ENCODE data around the gene MADD. TPM values are rescaled to one million over a fixed set of nuclear protein-coding genes. Genes with fewer than 3 reads are reported as not detected.

Gene MADD
- total and polyA plus RNA-seq, 2 experiments from 2014 or later, result 13.4 to 43.8 TPM

GRCh38 chr11:47285969-47286770, 16.2 kb downstream of the MADD start:
- H3K9me3 Mint-ChIP-seq, result no peaks in the 10 kb centered on the region
- no peak overlapping the region for H3K4me3 Mint-ChIP-seq
- H3K27me3 ChIP-seq (ENCODE audit: insufficient read depth), result no peaks in the 10 kb centered on the region
- peaks cover 2% of the 10 kb centered on the region; the same call in 2 of the 3 replicates for H3K4me1 Mint-ChIP-seq
- H3K36me3 Mint-ChIP-seq (ENCODE audit: low read depth), result peaks cover 79% of the 10 kb centered on the region
- ATAC-seq (no peak), DNase-seq (ENCODE audit: low spot score) (no peak)
- no peaks in the 10 kb centered on the region for H3K4me1 ChIP-seq (ENCODE audit: insufficient read depth)
- no peaks in the 10 kb centered on the region for H3F3A ChIP-seq (replicated peaks; ENCODE audit: low read depth)
- no peak overlapping the region for H3K27ac Mint-ChIP-seq
- H3K27ac ChIP-seq (ENCODE audit: low read depth), result no peak overlapping the region
- H2AFZ ChIP-seq, result no peak overlapping the region
- no peak for TF ChIP-seq ZNF462 (CRISPR knock-in tag; IDR thresholded peaks at IDR 0.05)
- no peak for TF ChIP-seq ZNF331 (CRISPR knock-in tag; IDR thresholded peaks at IDR 0.05; ENCODE audit: low read depth)
- TF ChIP-seq REST (IDR thresholded peaks at IDR 0.05; ENCODE audit: unreplicated experiment), result no peak
- TF ChIP-seq CREB1 (CRISPR knock-in tag; IDR thresholded peaks at IDR 0.05; ENCODE audit: low read depth), result no peak
- no peak for TF ChIP-seq NANOG (IDR thresholded peaks at IDR 0.05; ENCODE audit: borderline replicate concordance)
- TF ChIP-seq EZH2phosphoT487 (IDR thresholded peaks at IDR 0.05; ENCODE audit: unreplicated experiment), result no peak
- TF ChIP-seq STAT1 (IDR thresholded peaks at IDR 0.05; ENCODE audit: unreplicated experiment), result no peak
- TF ChIP-seq EZH2 (IDR thresholded peaks at IDR 0.05; ENCODE audit: low read depth, unreplicated experiment), result no peak
- H3K4me3 ChIP-seq, result no peak overlapping the region
- H4K20me1 ChIP-seq (replicated peaks; ENCODE audit: insufficient read depth), result peaks cover 10% of the 10 kb centered on the region; the same call in 1 of the 2 replicates
- H3K9me2 ChIP-seq (ENCODE audit: insufficient read depth), result no peaks in the 10 kb centered on the region
- peaks cover 43% of the 10 kb centered on the region for H3K36me3 ChIP-seq (ENCODE audit: insufficient read depth)
- H3K27me3 Mint-ChIP-seq (ENCODE audit: insufficient read depth, low read depth, poor library complexity), result no peaks in the 10 kb centered on the region
- H3K4me2 ChIP-seq, result no peak overlapping the region
- H3K79me2 ChIP-seq (replicated peaks; ENCODE audit: insufficient read depth), result no peaks in the 10 kb centered on the region

Data from GM23338 (cell line).